Colonic mucosa (tissue), 4 donors: Measurements from ENCODE around the gene JADE3. TPM values are rescaled to one million over a fixed set of nuclear protein-coding genes. Genes with fewer than 3 reads are reported as not detected.

Experiments used
- DNase-seq: peaks from one replicate; pipeline ENCODE4 v3.0.0-alpha.2; 2020
- H3K27ac ChIP-seq: fragments of 200-600 bp; one replicate; pipeline ENCODE4 v1.8.0; 2021
- H3K27me3 ChIP-seq: fragments of 200-600 bp; one replicate; pipeline ENCODE4 v1.8.0; 2021
- H3K36me3 ChIP-seq: fragments of 200-600 bp; one replicate; pipeline ENCODE4 v1.8.0; 2021
- H3K4me1 ChIP-seq: fragments of 200-600 bp; one replicate; pipeline ENCODE4 v1.8.0; 2021; ENCODE audit warnings: mild to moderate bottlenecking
- H3K4me3 ChIP-seq: fragments of 200-600 bp; one replicate; pipeline ENCODE4 v1.8.0; 2021
- H3K9ac ChIP-seq, 2 donors: one replicate each; pipeline ENCODE4 v1.7.0; 2013; ENCODE audit warnings: control low read depth in 2 of 2, low read depth in 2 of 2, low read length in 2 of 2
- H3K9me3 ChIP-seq: fragments of 200-600 bp; one replicate; pipeline ENCODE4 v1.8.0; 2021
- CTCF ChIP-seq: fragments of 200-600 bp; IDR thresholded peaks from one replicate; pipeline ENCODE4 v1.8.0; 2022; ENCODE audit warnings: antibody characterized with exemption, mild to moderate bottlenecking
- intact Hi-C: fragments of 100-400 bp; cut with DNase I; formaldehyde crosslinking; loops from one replicate; pipeline ENCODE4 v1.14.1; 2022
- total RNA-seq, 2 donors: library from RNA; stranded (reverse); fragmentation: NEBNext Ultra II Directional in 1 of 2; extraction: Animal tissue kit (Norgen Biotek cat#: 25700) in 1 of 2; gene quantifications; one replicate each; pipeline ENCODE4 v1.2.1, GENCODE V29; 2021
- donor health status: healthy.
- donor health status: DM: no; HTN: no; CAD: no.
- donor health status: DM: no; HTN: no; CAD: no.

The JADE3 gene
- total RNA-seq, 2 donors from 2014 or later: 7.7 to 8.0 TPM

GRCh38 chrX:46873746-46874145 is 38.5 kb upstream of the JADE3 start:
- DNase-seq: no peak
- intact Hi-C loops: no loop called here
- Histone ChIP-seq H3K4me1 (no peaks in the 10 kb centered on the region), H3K4me3 (no peak overlapping the region), H3K9me3 (no peaks in the 10 kb centered on the region), H3K9ac (no peak overlapping the region), H3K36me3 (no peaks in the 10 kb centered on the region), H3K27ac (no peak overlapping the region), H3K27me3 (no peaks in the 10 kb centered on the region)
- no peak for TF ChIP-seq CTCF

- no peaks in the 10 kb centered on the region for H3K9me3 ChIP-seq
- intact Hi-C loops: no loop called here
- no peak overlapping the region for H3K4me3 ChIP-seq
- H3K4me1 ChIP-seq: no peaks in the 10 kb centered on the region
- H3K9ac ChIP-seq: no peak overlapping the region
- no peak for DNase-seq
- H3K27ac ChIP-seq: no peak overlapping the region
- TF ChIP-seq CTCF: no peak
- H3K36me3 ChIP-seq: no peaks in the 10 kb centered on the region
- no peaks in the 10 kb centered on the region for H3K27me3 ChIP-seq
Measured at GRCh38 chrX:46876901-46877300, 35.3 kb upstream of the JADE3 start.

- H3K27ac ChIP-seq: no peak overlapping the region
- TF ChIP-seq CTCF: no peak
- no peak overlapping the region for H3K4me3 ChIP-seq
- H3K36me3 ChIP-seq: no peaks in the 10 kb centered on the region
- no peaks in the 10 kb centered on the region for H3K9me3 ChIP-seq
- H3K27me3 ChIP-seq: no peaks in the 10 kb centered on the region
- no peaks in the 10 kb centered on the region for H3K4me1 ChIP-seq
- intact Hi-C loops: no loop called here
- no peak overlapping the region for H3K9ac ChIP-seq
- no peak for DNase-seq
Measured at GRCh38 chrX:46882266-46882665, 30.0 kb upstream of the JADE3 start.

- H3K36me3 ChIP-seq: no peaks in the 10 kb centered on the region
- H3K27ac ChIP-seq: no peak overlapping the region
- DNase-seq: no peak
- no peaks in the 10 kb centered on the region for H3K9me3 ChIP-seq
- H3K4me3 ChIP-seq: no peak overlapping the region
- H3K27me3 ChIP-seq: no peaks in the 10 kb centered on the region
- no peak overlapping the region for H3K9ac ChIP-seq
- no peaks in the 10 kb centered on the region for H3K4me1 ChIP-seq
- intact Hi-C loops: no loop called here
- TF ChIP-seq CTCF: no peak
Measured at GRCh38 chrX:46884799-46885198, 27.4 kb upstream of the JADE3 start.

GRCh38 chrX:46898207-46898606 is 14.0 kb upstream of the JADE3 start:
- intact Hi-C loops: no loop called here

More at GRCh38 chrX:46898207-46898606, 14.0 kb upstream of the JADE3 start:
- TF ChIP-seq CTCF: no peak
- no peak for DNase-seq
- Histone ChIP-seq H3K36me3 (no peaks in the 10 kb centered on the region), H3K4me3 (no peak overlapping the region), H3K9ac (no peak overlapping the region), H3K27ac (no peak overlapping the region), H3K9me3 (no peaks in the 10 kb centered on the region), H3K4me1 (no peaks in the 10 kb centered on the region), H3K27me3 (no peaks in the 10 kb centered on the region)
